Ishikawa (cell line): ENCODE results near the gene CALU.

ENCODE experiments used
- CREB1 ChIP-seq: IDR thresholded peaks from 2 replicates; pipeline ENCODE4 v1.6.1; 2012; ENCODE audit warnings: low read depth
- EGR1 ChIP-seq: IDR thresholded peaks from 2 replicates; pipeline ENCODE4 v1.6.1; 2012
- EP300 ChIP-seq: IDR thresholded peaks from 2 replicates; pipeline ENCODE4 v1.6.1; 2012; ENCODE audit warnings: borderline replicate concordance
- TAF1 ChIP-seq: IDR thresholded peaks from 2 replicates; pipeline ENCODE4 v1.6.1; 2012; ENCODE audit warnings: low read depth, mild to moderate bottlenecking
- TEAD4 ChIP-seq: IDR thresholded peaks from 2 replicates; pipeline ENCODE4 v1.6.1; 2012
- YY1 ChIP-seq: IDR thresholded peaks from 2 replicates; pipeline ENCODE4 v1.6.1; 2012; ENCODE audit warnings: low read depth
- TF ChIP-seq, protein P1 (sequence below): IDR thresholded peaks from 2 replicates; pipeline ENCODE4 v1.6.1; 2012
- TF ChIP-seq, protein P2 (sequence below): IDR thresholded peaks from 2 replicates; pipeline ENCODE4 v1.6.1; 2012; ENCODE audit warnings: low read depth, mild to moderate bottlenecking
- TF ChIP-seq, protein P3 (sequence below): IDR thresholded peaks from 2 replicates; pipeline ENCODE4 v1.6.1; 2012

DNA sequence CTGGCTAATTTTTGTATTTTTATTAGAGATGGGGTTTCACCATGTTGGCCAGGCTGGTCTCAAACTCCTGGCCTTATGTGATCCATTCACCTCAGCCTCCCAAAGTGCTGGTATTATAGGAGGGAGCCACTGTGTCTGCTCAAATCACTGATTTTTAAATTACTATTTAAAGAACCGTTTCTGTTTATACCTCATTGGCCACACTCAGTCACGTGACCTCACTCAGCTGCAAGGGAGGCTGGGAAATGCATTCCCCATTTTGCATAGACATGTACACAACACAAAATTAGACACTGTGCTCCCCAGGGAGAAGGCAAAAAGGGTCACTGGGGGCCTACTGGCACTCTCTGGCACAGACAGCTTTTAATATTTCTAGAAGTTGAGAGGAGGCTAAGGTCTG is 13.6 kb upstream of the CALU start:
- TF ChIP-seq EGR1 (no peak), EP300 (no peak), TAF1 (no peak), YY1 (no peak), CREB1 (no peak), TEAD4 (no peak)
- TF ChIP-seq, protein P1, sequence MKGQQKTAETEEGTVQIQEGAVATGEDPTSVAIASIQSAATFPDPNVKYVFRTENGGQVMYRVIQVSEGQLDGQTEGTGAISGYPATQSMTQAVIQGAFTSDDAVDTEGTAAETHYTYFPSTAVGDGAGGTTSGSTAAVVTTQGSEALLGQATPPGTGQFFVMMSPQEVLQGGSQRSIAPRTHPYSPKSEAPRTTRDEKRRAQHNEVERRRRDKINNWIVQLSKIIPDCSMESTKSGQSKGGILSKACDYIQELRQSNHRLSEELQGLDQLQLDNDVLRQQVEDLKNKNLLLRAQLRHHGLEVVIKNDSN, result peak; percentile 73
- TF ChIP-seq, protein P2, sequence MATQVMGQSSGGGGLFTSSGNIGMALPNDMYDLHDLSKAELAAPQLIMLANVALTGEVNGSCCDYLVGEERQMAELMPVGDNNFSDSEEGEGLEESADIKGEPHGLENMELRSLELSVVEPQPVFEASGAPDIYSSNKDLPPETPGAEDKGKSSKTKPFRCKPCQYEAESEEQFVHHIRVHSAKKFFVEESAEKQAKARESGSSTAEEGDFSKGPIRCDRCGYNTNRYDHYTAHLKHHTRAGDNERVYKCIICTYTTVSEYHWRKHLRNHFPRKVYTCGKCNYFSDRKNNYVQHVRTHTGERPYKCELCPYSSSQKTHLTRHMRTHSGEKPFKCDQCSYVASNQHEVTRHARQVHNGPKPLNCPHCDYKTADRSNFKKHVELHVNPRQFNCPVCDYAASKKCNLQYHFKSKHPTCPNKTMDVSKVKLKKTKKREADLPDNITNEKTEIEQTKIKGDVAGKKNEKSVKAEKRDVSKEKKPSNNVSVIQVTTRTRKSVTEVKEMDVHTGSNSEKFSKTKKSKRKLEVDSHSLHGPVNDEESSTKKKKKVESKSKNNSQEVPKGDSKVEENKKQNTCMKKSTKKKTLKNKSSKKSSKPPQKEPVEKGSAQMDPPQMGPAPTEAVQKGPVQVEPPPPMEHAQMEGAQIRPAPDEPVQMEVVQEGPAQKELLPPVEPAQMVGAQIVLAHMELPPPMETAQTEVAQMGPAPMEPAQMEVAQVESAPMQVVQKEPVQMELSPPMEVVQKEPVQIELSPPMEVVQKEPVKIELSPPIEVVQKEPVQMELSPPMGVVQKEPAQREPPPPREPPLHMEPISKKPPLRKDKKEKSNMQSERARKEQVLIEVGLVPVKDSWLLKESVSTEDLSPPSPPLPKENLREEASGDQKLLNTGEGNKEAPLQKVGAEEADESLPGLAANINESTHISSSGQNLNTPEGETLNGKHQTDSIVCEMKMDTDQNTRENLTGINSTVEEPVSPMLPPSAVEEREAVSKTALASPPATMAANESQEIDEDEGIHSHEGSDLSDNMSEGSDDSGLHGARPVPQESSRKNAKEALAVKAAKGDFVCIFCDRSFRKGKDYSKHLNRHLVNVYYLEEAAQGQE, result no peak
- TF ChIP-seq, protein P3, sequence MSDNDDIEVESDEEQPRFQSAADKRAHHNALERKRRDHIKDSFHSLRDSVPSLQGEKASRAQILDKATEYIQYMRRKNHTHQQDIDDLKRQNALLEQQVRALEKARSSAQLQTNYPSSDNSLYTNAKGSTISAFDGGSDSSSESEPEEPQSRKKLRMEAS, result no peak
